ENCODE results near the gene PHF1. TPM values are rescaled to one million over a fixed set of nuclear protein-coding genes. Genes with fewer than 3 reads are reported as not detected.

The PHF1 gene

GRCh38 chr6:33456156-33456555, 45.3 kb downstream of the PHF1 start:
- no peak overlapping the region for H3K4me3 ChIP-seq (replicated peaks; ENCODE audit: insufficient read depth, low read length)
- no peak for DNase-seq (ENCODE audit: low read depth in 1 of 2, low spot score in 1 of 2)
- H3K27me3 ChIP-seq (ENCODE audit: insufficient read depth, poor library complexity, severe bottlenecking): no peaks in the 10 kb centered on the region
- no peak overlapping the region for H3K27ac ChIP-seq (replicated peaks)
- TF ChIP-seq, protein P1, sequence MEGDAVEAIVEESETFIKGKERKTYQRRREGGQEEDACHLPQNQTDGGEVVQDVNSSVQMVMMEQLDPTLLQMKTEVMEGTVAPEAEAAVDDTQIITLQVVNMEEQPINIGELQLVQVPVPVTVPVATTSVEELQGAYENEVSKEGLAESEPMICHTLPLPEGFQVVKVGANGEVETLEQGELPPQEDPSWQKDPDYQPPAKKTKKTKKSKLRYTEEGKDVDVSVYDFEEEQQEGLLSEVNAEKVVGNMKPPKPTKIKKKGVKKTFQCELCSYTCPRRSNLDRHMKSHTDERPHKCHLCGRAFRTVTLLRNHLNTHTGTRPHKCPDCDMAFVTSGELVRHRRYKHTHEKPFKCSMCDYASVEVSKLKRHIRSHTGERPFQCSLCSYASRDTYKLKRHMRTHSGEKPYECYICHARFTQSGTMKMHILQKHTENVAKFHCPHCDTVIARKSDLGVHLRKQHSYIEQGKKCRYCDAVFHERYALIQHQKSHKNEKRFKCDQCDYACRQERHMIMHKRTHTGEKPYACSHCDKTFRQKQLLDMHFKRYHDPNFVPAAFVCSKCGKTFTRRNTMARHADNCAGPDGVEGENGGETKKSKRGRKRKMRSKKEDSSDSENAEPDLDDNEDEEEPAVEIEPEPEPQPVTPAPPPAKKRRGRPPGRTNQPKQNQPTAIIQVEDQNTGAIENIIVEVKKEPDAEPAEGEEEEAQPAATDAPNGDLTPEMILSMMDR (IDR thresholded peaks at IDR 0.05; ENCODE audit: insufficient read depth, low read length): no peak
- TF ChIP-seq GABPA (IDR thresholded peaks at IDR 0.05; ENCODE audit: low read depth) (no peak), POLR2AphosphoS5 (IDR thresholded peaks at IDR 0.05; ENCODE audit: low read depth) (no peak), SPI1 (IDR thresholded peaks at IDR 0.05; ENCODE audit: borderline replicate concordance, low read depth) (no peak)
- TF ChIP-seq, protein P2, sequence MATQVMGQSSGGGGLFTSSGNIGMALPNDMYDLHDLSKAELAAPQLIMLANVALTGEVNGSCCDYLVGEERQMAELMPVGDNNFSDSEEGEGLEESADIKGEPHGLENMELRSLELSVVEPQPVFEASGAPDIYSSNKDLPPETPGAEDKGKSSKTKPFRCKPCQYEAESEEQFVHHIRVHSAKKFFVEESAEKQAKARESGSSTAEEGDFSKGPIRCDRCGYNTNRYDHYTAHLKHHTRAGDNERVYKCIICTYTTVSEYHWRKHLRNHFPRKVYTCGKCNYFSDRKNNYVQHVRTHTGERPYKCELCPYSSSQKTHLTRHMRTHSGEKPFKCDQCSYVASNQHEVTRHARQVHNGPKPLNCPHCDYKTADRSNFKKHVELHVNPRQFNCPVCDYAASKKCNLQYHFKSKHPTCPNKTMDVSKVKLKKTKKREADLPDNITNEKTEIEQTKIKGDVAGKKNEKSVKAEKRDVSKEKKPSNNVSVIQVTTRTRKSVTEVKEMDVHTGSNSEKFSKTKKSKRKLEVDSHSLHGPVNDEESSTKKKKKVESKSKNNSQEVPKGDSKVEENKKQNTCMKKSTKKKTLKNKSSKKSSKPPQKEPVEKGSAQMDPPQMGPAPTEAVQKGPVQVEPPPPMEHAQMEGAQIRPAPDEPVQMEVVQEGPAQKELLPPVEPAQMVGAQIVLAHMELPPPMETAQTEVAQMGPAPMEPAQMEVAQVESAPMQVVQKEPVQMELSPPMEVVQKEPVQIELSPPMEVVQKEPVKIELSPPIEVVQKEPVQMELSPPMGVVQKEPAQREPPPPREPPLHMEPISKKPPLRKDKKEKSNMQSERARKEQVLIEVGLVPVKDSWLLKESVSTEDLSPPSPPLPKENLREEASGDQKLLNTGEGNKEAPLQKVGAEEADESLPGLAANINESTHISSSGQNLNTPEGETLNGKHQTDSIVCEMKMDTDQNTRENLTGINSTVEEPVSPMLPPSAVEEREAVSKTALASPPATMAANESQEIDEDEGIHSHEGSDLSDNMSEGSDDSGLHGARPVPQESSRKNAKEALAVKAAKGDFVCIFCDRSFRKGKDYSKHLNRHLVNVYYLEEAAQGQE (IDR thresholded peaks at IDR 0.05; ENCODE audit: insufficient replicate concordance, low read depth): no peak

GRCh38 chr6:33458676-33459075, 47.9 kb downstream of the PHF1 start:
- Histone ChIP-seq H3K4me3 (replicated peaks; ENCODE audit: insufficient read depth, low read length) (no peak overlapping the region), H3K27me3 (ENCODE audit: insufficient read depth, poor library complexity, severe bottlenecking) (no peaks in the 10 kb centered on the region), H3K27ac (replicated peaks) (no peak overlapping the region)
- no peak for DNase-seq (ENCODE audit: low read depth in 1 of 2, low spot score in 1 of 2)
- TF ChIP-seq GABPA (IDR thresholded peaks at IDR 0.05; ENCODE audit: low read depth) (no peak), POLR2AphosphoS5 (IDR thresholded peaks at IDR 0.05; ENCODE audit: low read depth) (no peak), SPI1 (IDR thresholded peaks at IDR 0.05; ENCODE audit: borderline replicate concordance, low read depth) (no peak)
- TF ChIP-seq, protein P2 (IDR thresholded peaks at IDR 0.05; ENCODE audit: insufficient replicate concordance, low read depth): no peak
- TF ChIP-seq, protein P1 (IDR thresholded peaks at IDR 0.05; ENCODE audit: insufficient read depth, low read length): no peak

DNA sequence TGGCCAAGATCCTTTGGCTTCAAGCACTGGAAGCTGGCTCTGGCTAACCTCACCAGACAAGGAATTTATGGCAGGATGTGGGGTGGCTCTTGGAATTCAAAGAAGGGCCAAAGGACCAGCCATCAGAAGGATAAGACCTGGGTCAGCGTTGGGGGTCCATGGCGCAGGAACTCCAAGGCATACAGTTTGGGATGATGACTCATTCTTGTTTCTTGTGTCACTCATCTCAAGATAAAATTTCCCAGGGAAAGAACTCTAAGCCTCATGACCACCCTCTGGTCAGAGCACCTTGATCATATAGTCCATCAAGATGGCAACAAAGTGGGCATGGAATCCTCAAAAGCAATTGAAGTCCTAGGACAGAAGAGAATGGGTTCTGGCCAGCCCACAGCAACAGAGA, 48.4 kb downstream of the PHF1 start:
- no peak overlapping the region for H3K27ac ChIP-seq (replicated peaks)
- no peak for TF ChIP-seq POLR2AphosphoS5 (IDR thresholded peaks at IDR 0.05; ENCODE audit: low read depth)
- TF ChIP-seq GABPA (IDR thresholded peaks at IDR 0.05; ENCODE audit: low read depth): no peak
- TF ChIP-seq, protein P1 (IDR thresholded peaks at IDR 0.05; ENCODE audit: insufficient read depth, low read length): no peak
- TF ChIP-seq, protein P2 (IDR thresholded peaks at IDR 0.05; ENCODE audit: insufficient replicate concordance, low read depth): no peak
- no peak for TF ChIP-seq SPI1 (IDR thresholded peaks at IDR 0.05; ENCODE audit: borderline replicate concordance, low read depth)
- no peak for DNase-seq (ENCODE audit: low read depth in 1 of 2, low spot score in 1 of 2)
- no peak overlapping the region for H3K4me3 ChIP-seq (replicated peaks; ENCODE audit: insufficient read depth, low read length)
- H3K27me3 ChIP-seq (ENCODE audit: insufficient read depth, poor library complexity, severe bottlenecking): no peaks in the 10 kb centered on the region

Small RNA genes lying within 50 kb of the gene (microRNA-seq; reads per million reads assigned to microRNA genes)
- not detected for gene MIR5004
